ENCODE measurements around the gene TCP11L2.

Gene TCP11L2

DNA sequence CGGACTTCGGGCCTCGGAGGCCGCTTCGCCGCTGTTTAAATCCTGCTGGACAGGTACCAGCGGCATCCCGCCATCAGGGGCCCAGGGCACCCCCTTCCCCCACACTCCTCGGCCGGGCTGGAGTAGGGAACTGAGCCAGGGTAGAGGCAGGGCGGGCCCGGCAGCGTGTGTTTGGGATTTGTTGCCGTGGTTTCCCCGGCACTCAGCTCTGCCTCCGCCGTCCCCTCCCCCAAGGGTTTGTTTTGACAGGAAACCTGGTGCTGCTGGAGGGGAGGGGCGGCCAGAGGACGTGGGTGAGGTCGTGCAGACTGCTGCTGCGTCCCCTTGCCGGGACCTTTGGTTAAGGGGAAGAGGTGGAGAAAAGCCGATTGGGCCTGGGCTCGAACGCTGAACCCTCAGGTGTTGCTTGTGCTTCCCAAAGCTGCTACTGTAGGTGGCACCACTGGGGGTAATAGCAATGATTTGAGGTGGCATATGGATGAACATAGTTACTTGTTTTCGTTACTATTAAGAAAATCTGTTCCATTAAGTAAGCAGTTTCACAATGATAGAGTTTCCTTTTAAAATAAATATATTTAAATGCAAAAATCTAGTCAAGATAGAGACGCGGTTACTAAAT, 778 bp downstream of the TCP11L2 start:
- TF ChIP-seq CTCF (IDR thresholded peaks at IDR 0.05; ENCODE audit: low read depth, low read length), result peak; percentile 18
- H3K4me3 ChIP-seq (replicated peaks in 1 of 2; ENCODE audit: low read depth in 2 of 2, low read length in 2 of 2), result peak overlapping the region; percentile 98
- peak; percentile 75 to 92 for DNase-seq (ENCODE audit: low read depth in 2 of 2)

DNA sequence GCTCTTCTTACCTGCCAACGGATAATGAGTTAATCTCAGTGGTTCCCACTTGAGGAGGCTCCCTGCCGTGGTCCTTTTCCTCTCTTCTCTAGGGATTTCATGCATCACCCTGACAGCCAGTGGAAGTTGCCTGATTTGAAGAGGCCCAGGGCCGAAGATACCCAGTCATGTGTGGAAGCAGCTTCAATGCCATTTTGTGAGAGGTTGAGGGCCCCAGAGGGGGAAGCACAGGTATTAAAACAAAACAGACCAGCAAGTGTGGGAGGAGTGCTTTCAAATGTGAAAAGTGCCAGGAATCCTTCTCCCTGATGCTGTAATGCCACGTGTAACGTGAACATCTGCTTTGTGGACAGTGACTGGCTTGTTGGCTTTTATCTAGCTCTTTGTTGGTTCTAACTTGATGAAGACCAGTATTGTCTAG, 1.5 kb downstream of the TCP11L2 start:
- TF ChIP-seq CTCF (IDR thresholded peaks at IDR 0.05; ENCODE audit: low read depth, low read length), result no peak
- peak overlapping the region in 1 of 2 donors; percentile 98 for H3K4me3 ChIP-seq (replicated peaks in 1 of 2; ENCODE audit: low read depth in 2 of 2, low read length in 2 of 2)
- DNase-seq (ENCODE audit: low read depth in 2 of 2), result no peak

GRCh38 chr12:106304797-106305196, 2.3 kb downstream of the TCP11L2 start:
- DNase-seq (ENCODE audit: low read depth in 2 of 2), result no peak
- no peak overlapping the region for H3K4me3 ChIP-seq (replicated peaks in 1 of 2; ENCODE audit: low read depth in 2 of 2, low read length in 2 of 2)
- TF ChIP-seq CTCF (IDR thresholded peaks at IDR 0.05; ENCODE audit: low read depth, low read length), result no peak

GRCh38 chr12:106305376-106305775, 2.8 kb downstream of the TCP11L2 start:
- no peak overlapping the region for H3K4me3 ChIP-seq (replicated peaks in 1 of 2; ENCODE audit: low read depth in 2 of 2, low read length in 2 of 2)
- peak in 1 of 2 donors; percentile 42 for DNase-seq (ENCODE audit: low read depth in 2 of 2)
- TF ChIP-seq CTCF (IDR thresholded peaks at IDR 0.05; ENCODE audit: low read depth, low read length), result no peak

DNA sequence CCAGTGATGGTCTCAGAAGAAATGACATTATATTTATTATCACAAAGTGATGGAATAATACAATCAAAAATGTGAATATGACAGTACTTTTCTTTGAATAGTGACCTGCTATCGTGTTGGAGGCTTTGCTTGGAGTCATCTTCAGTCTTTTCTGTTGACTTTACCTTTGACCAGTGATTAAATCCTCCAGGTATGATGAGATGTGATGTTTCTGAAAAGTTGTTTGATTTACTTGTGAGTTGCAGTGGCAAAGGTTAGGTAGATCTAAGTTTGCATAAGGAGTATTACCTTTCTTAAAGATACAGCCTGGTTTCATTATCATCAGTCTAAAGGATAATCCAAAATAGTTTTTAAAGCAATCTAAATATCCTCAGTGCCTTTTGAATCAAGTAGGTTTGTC, 4.6 kb downstream of the TCP11L2 start:
- H3K4me3 ChIP-seq (replicated peaks in 1 of 2; ENCODE audit: low read depth in 2 of 2, low read length in 2 of 2), result no peak overlapping the region
- no peak for DNase-seq (ENCODE audit: low read depth in 2 of 2)
- TF ChIP-seq CTCF (IDR thresholded peaks at IDR 0.05; ENCODE audit: low read depth, low read length), result no peak

DNA sequence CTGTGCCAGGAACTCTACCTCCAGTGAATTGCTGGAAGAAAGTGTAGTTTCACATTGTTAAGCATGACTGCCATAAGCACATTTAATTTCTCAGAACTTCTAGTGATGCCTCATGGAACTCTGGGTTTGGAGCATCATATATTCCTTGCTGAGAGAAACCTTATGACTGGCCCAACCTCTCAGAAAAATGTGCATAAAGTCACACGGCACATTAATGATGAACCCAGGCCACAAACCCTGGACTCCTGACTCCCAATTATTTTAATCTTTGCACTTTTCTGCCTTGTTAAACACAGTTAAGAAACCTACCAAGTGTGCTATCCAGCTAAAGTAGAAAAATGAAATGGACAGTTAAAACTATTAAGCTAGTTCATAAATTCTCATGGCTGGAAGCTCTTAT, 5.6 kb downstream of the TCP11L2 start:
- H3K4me3 ChIP-seq (replicated peaks in 1 of 2; ENCODE audit: low read depth in 2 of 2, low read length in 2 of 2), result no peak overlapping the region
- no peak for DNase-seq (ENCODE audit: low read depth in 2 of 2)
- TF ChIP-seq CTCF (IDR thresholded peaks at IDR 0.05; ENCODE audit: low read depth, low read length), result no peak

GRCh38 chr12:106308611-106309010, 6.1 kb downstream of the TCP11L2 start:
- DNase-seq (ENCODE audit: low read depth in 2 of 2), result no peak
- TF ChIP-seq CTCF (IDR thresholded peaks at IDR 0.05; ENCODE audit: low read depth, low read length), result no peak
- H3K4me3 ChIP-seq (replicated peaks in 1 of 2; ENCODE audit: low read depth in 2 of 2, low read length in 2 of 2), result no peak overlapping the region
